Breast epithelium (tissue), 3 donors: ENCODE data around the gene TTLL10.

ENCODE experiments used
- CTCF ChIP-seq, 3 donors: fragments of 450-650 bp; IDR thresholded peaks; one replicate each; pipeline ENCODE4 v1.5.1; 2016 to 2017; ENCODE audit warnings: antibody characterized with exemption in 3 of 3, mild to moderate bottlenecking in 3 of 3, moderate library complexity in 3 of 3
- POLR2A ChIP-seq: fragments of 450-650 bp; IDR thresholded peaks from one replicate; pipeline ENCODE4 v1.6.1; 2016; ENCODE audit warnings: antibody characterized with exemption, mild to moderate bottlenecking, moderate library complexity
- POLR2AphosphoS5 ChIP-seq, 3 donors: sonication (generic); formaldehyde crosslinking; IDR thresholded peaks; one replicate each; pipeline ENCODE4 v1.6.1; 2017; ENCODE audit warnings: antibody characterized with exemption in 3 of 3

- TF ChIP-seq POLR2A (no peak), CTCF (IDR thresholded peaks at IDR 0.05) (no peak), POLR2AphosphoS5 (IDR thresholded peaks at IDR 0.05) (no peak)
Measured at GRCh38 chr1:1207571-1207892, 33.9 kb downstream of the TTLL10 start.
